A673 (cell line): Measurements from ENCODE around the gene LTBP4.

ENCODE experiments used
- CTCF ChIP-seq: fragments of 300-800, 200-600 bp; sonication (generic); conservative IDR thresholded peaks from 2 replicates; pipeline ENCODE4 v1.5.1; 2017; ENCODE audit warnings: low read depth, mild to moderate bottlenecking, antibody characterized with exemption, low read length, moderate library complexity, mixed read lengths
- EZH2 ChIP-seq: fragments of 200-600 bp; sonication (generic); IDR thresholded peaks from 2 replicates; pipeline ENCODE4 v1.6.1; 2017; ENCODE audit warnings: borderline replicate concordance, low read depth, mild to moderate bottlenecking, mixed read lengths, antibody characterized with exemption, low read length; ENCODE audit not compliant: poor library complexity, severe bottlenecking

DNA sequence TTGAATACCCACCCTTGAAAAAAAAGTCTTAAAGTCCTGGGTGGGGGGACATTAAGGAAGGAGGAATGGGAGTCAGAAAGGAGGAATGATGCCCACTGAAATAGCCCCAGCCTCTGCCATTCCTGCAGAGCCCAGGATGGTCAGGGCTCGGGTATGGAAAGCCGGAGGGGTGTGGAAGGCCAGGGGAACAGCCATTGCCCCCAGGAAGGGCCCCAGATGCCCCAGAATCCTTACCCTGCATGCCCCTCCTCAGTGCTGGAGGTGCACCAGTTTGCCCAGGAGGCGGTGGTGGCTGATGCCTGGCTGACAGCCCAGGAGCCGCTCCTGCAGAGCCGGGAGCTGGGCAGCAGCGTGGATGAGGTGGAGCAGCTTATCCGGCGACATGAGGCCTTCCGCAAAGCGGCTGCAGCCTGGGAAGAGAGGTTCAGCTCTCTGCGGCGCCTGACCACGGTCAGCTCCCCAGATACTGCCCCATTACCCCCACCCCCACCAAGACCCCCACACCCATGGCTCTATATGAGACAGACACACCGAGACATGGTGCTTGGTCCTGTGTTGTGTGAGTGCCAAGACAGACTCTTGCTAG lies 35.2 kb upstream of the LTBP4 start:
- no peak for TF ChIP-seq CTCF
- TF ChIP-seq EZH2 = no peak
